ENCODE measurements around the gene PPP1R37. TPM values are rescaled to one million over a fixed set of nuclear protein-coding genes. Genes with fewer than 3 reads are reported as not detected.

PPP1R37 gene
- total and polyA plus RNA-seq, 2 of the 13 experiments (the other 11 are each of a cell fraction or from before 2014, with no cell fraction given): 9.0 to 14.3 TPM

DNA sequence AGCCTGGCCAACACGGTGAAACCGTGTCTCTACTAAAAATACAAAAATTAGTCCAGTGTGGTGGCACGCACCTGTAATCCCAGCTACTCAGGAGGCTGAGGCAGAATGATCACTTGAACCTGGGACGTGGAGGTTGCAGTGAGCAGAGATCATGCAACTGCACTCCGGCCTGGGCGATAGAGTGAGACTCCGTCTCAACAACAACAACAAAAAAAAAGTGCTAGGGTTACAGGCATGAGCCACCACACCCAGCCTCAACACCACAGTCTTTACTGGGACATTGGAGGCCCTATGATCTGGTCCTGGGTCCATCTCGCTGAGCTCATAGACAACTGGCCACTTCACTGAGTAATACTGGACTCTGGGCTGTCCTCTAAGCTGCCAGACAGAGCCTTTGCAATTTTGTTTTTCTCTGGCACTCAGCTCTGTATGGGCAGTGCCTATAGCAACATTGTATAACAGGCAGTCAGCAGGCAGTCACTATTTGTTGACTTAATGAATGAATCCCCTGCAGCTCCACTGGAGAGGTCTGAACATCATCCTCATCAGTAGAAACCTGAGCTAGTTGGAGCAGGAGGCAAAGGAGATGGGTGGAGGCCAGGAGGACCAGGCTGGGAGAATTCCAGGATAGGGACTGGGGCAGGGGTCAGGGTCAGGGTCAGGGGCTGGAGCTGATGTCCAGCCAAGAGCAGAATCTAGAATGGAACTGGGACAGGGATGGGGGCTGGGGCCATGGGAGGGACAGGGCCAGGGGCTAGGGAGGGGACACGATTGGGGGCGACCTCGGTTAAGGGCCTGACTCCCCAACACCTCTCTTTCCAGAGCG is 93.7 kb downstream of the PPP1R37 start (continued):
- TF ChIP-seq, protein P1, sequence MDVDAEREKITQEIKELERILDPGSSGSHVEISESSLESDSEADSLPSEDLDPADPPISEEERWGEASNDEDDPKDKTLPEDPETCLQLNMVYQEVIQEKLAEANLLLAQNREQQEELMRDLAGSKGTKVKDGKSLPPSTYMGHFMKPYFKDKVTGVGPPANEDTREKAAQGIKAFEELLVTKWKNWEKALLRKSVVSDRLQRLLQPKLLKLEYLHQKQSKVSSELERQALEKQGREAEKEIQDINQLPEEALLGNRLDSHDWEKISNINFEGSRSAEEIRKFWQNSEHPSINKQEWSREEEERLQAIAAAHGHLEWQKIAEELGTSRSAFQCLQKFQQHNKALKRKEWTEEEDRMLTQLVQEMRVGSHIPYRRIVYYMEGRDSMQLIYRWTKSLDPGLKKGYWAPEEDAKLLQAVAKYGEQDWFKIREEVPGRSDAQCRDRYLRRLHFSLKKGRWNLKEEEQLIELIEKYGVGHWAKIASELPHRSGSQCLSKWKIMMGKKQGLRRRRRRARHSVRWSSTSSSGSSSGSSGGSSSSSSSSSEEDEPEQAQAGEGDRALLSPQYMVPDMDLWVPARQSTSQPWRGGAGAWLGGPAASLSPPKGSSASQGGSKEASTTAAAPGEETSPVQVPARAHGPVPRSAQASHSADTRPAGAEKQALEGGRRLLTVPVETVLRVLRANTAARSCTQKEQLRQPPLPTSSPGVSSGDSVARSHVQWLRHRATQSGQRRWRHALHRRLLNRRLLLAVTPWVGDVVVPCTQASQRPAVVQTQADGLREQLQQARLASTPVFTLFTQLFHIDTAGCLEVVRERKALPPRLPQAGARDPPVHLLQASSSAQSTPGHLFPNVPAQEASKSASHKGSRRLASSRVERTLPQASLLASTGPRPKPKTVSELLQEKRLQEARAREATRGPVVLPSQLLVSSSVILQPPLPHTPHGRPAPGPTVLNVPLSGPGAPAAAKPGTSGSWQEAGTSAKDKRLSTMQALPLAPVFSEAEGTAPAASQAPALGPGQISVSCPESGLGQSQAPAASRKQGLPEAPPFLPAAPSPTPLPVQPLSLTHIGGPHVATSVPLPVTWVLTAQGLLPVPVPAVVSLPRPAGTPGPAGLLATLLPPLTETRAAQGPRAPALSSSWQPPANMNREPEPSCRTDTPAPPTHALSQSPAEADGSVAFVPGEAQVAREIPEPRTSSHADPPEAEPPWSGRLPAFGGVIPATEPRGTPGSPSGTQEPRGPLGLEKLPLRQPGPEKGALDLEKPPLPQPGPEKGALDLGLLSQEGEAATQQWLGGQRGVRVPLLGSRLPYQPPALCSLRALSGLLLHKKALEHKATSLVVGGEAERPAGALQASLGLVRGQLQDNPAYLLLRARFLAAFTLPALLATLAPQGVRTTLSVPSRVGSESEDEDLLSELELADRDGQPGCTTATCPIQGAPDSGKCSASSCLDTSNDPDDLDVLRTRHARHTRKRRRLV (CRISPR knock-in tag; IDR thresholded peaks at IDR 0.05): no peak
- no peak for TF ChIP-seq PCBP1 (IDR thresholded peaks at IDR 0.05; ENCODE audit: borderline replicate concordance, low read depth, low read length)
- no peak for TF ChIP-seq ZNF329 (CRISPR knock-in tag; IDR thresholded peaks at IDR 0.05; ENCODE audit: low read depth)
- TF ChIP-seq, protein P2, sequence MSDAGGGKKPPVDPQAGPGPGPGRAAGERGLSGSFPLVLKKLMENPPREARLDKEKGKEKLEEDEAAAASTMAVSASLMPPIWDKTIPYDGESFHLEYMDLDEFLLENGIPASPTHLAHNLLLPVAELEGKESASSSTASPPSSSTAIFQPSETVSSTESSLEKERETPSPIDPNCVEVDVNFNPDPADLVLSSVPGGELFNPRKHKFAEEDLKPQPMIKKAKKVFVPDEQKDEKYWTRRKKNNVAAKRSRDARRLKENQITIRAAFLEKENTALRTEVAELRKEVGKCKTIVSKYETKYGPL (CRISPR knock-in tag; IDR thresholded peaks at IDR 0.05): no peak
- TF ChIP-seq, protein P3, sequence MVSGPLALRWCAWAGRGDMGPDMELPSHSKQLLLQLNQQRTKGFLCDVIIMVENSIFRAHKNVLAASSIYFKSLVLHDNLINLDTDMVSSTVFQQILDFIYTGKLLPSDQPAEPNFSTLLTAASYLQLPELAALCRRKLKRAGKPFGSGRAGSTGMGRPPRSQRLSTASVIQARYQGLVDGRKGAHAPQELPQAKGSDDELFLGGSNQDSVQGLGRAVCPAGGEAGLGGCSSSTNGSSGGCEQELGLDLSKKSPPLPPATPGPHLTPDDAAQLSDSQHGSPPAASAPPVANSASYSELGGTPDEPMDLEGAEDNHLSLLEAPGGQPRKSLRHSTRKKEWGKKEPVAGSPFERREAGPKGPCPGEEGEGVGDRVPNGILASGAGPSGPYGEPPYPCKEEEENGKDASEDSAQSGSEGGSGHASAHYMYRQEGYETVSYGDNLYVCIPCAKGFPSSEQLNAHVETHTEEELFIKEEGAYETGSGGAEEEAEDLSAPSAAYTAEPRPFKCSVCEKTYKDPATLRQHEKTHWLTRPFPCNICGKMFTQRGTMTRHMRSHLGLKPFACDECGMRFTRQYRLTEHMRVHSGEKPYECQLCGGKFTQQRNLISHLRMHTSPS (CRISPR knock-in tag; IDR thresholded peaks at IDR 0.05; ENCODE audit: low read depth): 0 out of 2 replicates have a peak, but pooled peaks have one; percentile 36
- TF ChIP-seq SP1 (IDR thresholded peaks at IDR 0.05): no peak
- TF ChIP-seq SP1 (CRISPR knock-in tag; IDR thresholded peaks at IDR 0.05): no peak
- no peak for TF ChIP-seq ASH2L (IDR thresholded peaks at IDR 0.05; ENCODE audit: insufficient read length, low read depth, low read length)
- TF ChIP-seq ZNF652 (CRISPR knock-in tag; IDR thresholded peaks at IDR 0.05; ENCODE audit: borderline replicate concordance, low read depth): no peak
- no peak for TF ChIP-seq GABPA (IDR thresholded peaks at IDR 0.05; ENCODE audit: low read depth, low read length)
- no peak for TF ChIP-seq GABPA (CRISPR knock-in tag; IDR thresholded peaks at IDR 0.05; ENCODE audit: low read depth)
- TF ChIP-seq MAFF (IDR thresholded peaks at IDR 0.05; ENCODE audit: low read depth, low read length): no peak
- peak; percentile 4; the same call in 1 of the 2 replicates for TF ChIP-seq RXRB (CRISPR knock-in tag; IDR thresholded peaks at IDR 0.05; ENCODE audit: borderline replicate concordance)
- no peak for TF ChIP-seq ZNF282 (IDR thresholded peaks at IDR 0.05; ENCODE audit: partially characterized antibody)
- no peak for TF ChIP-seq DNMT1 (CRISPR knock-in tag; IDR thresholded peaks at IDR 0.05)
- TF ChIP-seq, protein P4, sequence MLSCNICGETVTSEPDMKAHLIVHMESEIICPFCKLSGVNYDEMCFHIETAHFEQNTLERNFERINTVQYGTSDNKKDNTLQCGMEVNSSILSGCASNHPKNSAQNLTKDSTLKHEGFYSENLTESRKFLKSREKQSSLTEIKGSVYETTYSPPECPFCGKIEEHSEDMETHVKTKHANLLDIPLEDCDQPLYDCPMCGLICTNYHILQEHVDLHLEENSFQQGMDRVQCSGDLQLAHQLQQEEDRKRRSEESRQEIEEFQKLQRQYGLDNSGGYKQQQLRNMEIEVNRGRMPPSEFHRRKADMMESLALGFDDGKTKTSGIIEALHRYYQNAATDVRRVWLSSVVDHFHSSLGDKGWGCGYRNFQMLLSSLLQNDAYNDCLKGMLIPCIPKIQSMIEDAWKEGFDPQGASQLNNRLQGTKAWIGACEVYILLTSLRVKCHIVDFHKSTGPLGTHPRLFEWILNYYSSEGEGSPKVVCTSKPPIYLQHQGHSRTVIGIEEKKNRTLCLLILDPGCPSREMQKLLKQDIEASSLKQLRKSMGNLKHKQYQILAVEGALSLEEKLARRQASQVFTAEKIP (CRISPR knock-in tag; IDR thresholded peaks at IDR 0.05; ENCODE audit: borderline replicate concordance): no peak
- TF ChIP-seq ZNF577 (CRISPR knock-in tag; IDR thresholded peaks at IDR 0.05; ENCODE audit: borderline replicate concordance, low read depth): no peak
- peak; percentile 73 for TF ChIP-seq ZNF460 (CRISPR knock-in tag; IDR thresholded peaks at IDR 0.05; ENCODE audit: borderline replicate concordance)
- TF ChIP-seq IRX3 (CRISPR knock-in tag; IDR thresholded peaks at IDR 0.05; ENCODE audit: borderline replicate concordance, low read depth): no peak
- TF ChIP-seq, protein P5, sequence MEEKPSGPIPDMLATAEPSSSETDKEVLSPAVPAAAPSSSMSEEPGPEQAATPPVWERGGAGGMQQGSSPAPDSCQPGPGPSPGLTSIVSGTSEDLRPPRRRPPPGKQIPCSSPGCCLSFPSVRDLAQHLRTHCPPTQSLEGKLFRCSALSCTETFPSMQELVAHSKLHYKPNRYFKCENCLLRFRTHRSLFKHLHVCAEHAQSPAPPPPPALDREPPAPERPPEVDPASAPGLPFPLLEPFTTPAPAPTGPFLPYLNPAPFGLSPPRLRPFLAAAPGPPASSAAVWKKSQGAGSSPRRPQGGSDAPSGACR (CRISPR knock-in tag; IDR thresholded peaks at IDR 0.05): no peak

All from HepG2 (cell line).